H1 (cell line): ENCODE results near the gene ITGA3. TPM values are rescaled to one million over a fixed set of nuclear protein-coding genes. Genes with fewer than 3 reads are reported as not detected.

Experiments
- CTCF ChIA-PET: fragments of 300-600 bp; sonication (Branson Sonifier 250); formaldehyde crosslinking; loops from one replicate; lab custom pipeline; 2021; ENCODE audit not compliant: partially characterized antibody; lab: Charles Lee
- POLR2A ChIA-PET: fragments of 300-600 bp; sonication (Branson Sonifier 250); formaldehyde crosslinking; loops from one replicate; lab custom pipeline; 2021; ENCODE audit warnings: inconsistent platforms; ENCODE audit not compliant: partially characterized antibody; lab: Charles Lee
- DNase-seq, 2 experiments: peaks; one replicate each; pipeline versions ENCODE4 v3.0.0 to v3.0.0-alpha.2; 2010 to 2022; ENCODE audit warnings: low spot score in 2 of 2, low read depth in 1 of 2, mixed read lengths in 1 of 2
- FAIRE-seq: peaks from 2 replicates; lab custom pipeline; 2011; peaks lifted over from hg19 to GRCh38; lab: Jason Lieb, UNC
- H2AFZ ChIP-seq: 2 replicates; pipeline ENCODE4 v1.8.1; 2012; ENCODE audit warnings: low read length, inconsistent platforms
- H2AK5ac ChIP-seq: 2 replicates; pipeline ENCODE4 v1.6.1; 2013; ENCODE audit warnings: low read depth, low read length
- H2BK120ac ChIP-seq: replicated peaks from 2 replicates; pipeline ENCODE3; 2013; ENCODE audit warnings: low read depth, low read length, inconsistent platforms
- H2BK12ac ChIP-seq: 2 replicates; pipeline ENCODE4 v1.6.1; 2013; ENCODE audit warnings: low read depth, low read length
- H2BK15ac ChIP-seq: 2 replicates; pipeline ENCODE4 v1.6.1; 2013; ENCODE audit warnings: low read length
- H2BK20ac ChIP-seq: 2 replicates; pipeline ENCODE4 v1.6.1; 2013; ENCODE audit warnings: low read length
- H2BK5ac ChIP-seq: 2 replicates; pipeline ENCODE4 v1.6.1; 2013; ENCODE audit warnings: low read depth, low read length
- H3K14ac ChIP-seq: 2 replicates; pipeline ENCODE4 v1.6.1; 2013; ENCODE audit warnings: inconsistent platforms; ENCODE audit not compliant: insufficient read length
- H3K18ac ChIP-seq: 2 replicates; pipeline ENCODE4 v1.6.1; 2013; ENCODE audit warnings: low read length; ENCODE audit errors: extremely low read depth
- H3K23ac ChIP-seq: 2 replicates; pipeline ENCODE4 v1.6.1; 2013; ENCODE audit warnings: inconsistent platforms; ENCODE audit not compliant: insufficient read length
- H3K23me2 ChIP-seq: 2 replicates; pipeline ENCODE4 v1.6.1; 2013; ENCODE audit warnings: low read depth, low read length
- H3K27ac ChIP-seq: 2 replicates; pipeline ENCODE4 v1.6.1; 2011; ENCODE audit warnings: low read depth, low read length, inconsistent platforms
- H3K27me3 ChIP-seq, 4 experiments: replicated peaks in 1 of 4; 1 replicate in 1 of 4; 2 replicates in 3 of 4; pipeline versions ENCODE4 v1.6.1 to v1.8.1; 2011 to 2013; ENCODE audit warnings: low read length in 3 of 4, mild to moderate bottlenecking in 3 of 4, inconsistent platforms in 2 of 4, mixed read lengths in 2 of 4, moderate library complexity in 1 of 4; ENCODE audit not compliant: control insufficient read depth in 3 of 4, insufficient read depth in 3 of 4; ENCODE audit errors: extremely low read depth in 1 of 4
- H3K36me3 ChIP-seq, 4 experiments: 2 replicates each; pipeline versions ENCODE4 v1.6.1 to v1.8.1; 2011 to 2013; ENCODE audit warnings: mild to moderate bottlenecking in 4 of 4, low read length in 3 of 4, moderate library complexity in 2 of 4, control low read depth in 1 of 4, inconsistent platforms in 1 of 4; ENCODE audit not compliant: insufficient read depth in 4 of 4, control insufficient read depth in 2 of 4
- H3K4ac ChIP-seq: replicated peaks from 2 replicates; pipeline ENCODE3; 2013; ENCODE audit warnings: low read length, low read depth, mixed read lengths, inconsistent platforms; ENCODE audit not compliant: insufficient read length
- H3K4me1 ChIP-seq, 4 experiments: replicated peaks in 1 of 4; 1 replicate in 1 of 4; 2 replicates in 3 of 4; pipeline versions ENCODE4 v1.6.1 to v1.8.1; 2011 to 2013; ENCODE audit warnings: low read length in 3 of 4, inconsistent platforms in 2 of 4, mixed read lengths in 1 of 4; ENCODE audit not compliant: insufficient read depth in 4 of 4, control insufficient read depth in 3 of 4
- H3K4me2 ChIP-seq, 2 experiments: 2 replicates each; pipeline versions ENCODE4 v1.6.1 to v1.8.1; 2011 to 2013; ENCODE audit warnings: low read depth in 2 of 2, low read length in 2 of 2, control low read depth in 1 of 2, inconsistent platforms in 1 of 2, mild to moderate bottlenecking in 1 of 2; ENCODE audit not compliant: insufficient read depth in 1 of 2
- H3K4me3 ChIP-seq, 4 experiments: fragments of 200-600, 300-600 bp in 1 of 4; sonication (generic), shearing (Covaris generic), sonication (Bioruptor Twin) in 1 of 4; 2 replicates each; pipeline versions ENCODE4 v1.5.1 to v1.8.1; 2011 to 2016; ENCODE audit warnings: low read length in 4 of 4, low read depth in 3 of 4, control low read depth in 2 of 4, inconsistent platforms in 2 of 4, mild to moderate bottlenecking in 2 of 4, mixed read lengths in 1 of 4, moderate library complexity in 1 of 4; ENCODE audit not compliant: insufficient read depth in 2 of 4; ENCODE audit errors: extremely low read depth in 1 of 4
- H3K56ac ChIP-seq: replicated peaks from 2 replicates; pipeline ENCODE3; 2013; ENCODE audit warnings: low read depth, mild to moderate bottlenecking, mixed read lengths, low read length, inconsistent platforms; ENCODE audit not compliant: insufficient read length
- H3K79me1 ChIP-seq: 2 replicates; pipeline ENCODE4 v1.6.1; 2013; ENCODE audit warnings: low read depth, low read length, control low read depth
- H3K79me2 ChIP-seq, 2 experiments: 2 replicates each; pipeline versions ENCODE4 v1.6.1 to v1.8.1; 2012 to 2013; ENCODE audit warnings: low read length in 2 of 2, mild to moderate bottlenecking in 2 of 2, inconsistent platforms in 1 of 2; ENCODE audit not compliant: insufficient read depth in 2 of 2, control insufficient read depth in 1 of 2
- H3K9ac ChIP-seq, 4 experiments: replicated peaks in 1 of 4; 1 replicate in 1 of 4; 2 replicates in 3 of 4; pipeline versions ENCODE4 v1.6.1 to v1.8.1; 2011 to 2013; ENCODE audit warnings: low read depth in 3 of 4, low read length in 3 of 4, control low read depth in 2 of 4, mild to moderate bottlenecking in 2 of 4, moderate library complexity in 2 of 4, inconsistent platforms in 1 of 4; ENCODE audit errors: extremely low read depth in 1 of 4
- H3K9me3 ChIP-seq, 2 experiments: 2 replicates each; pipeline versions ENCODE4 v1.6.1 to v1.8.1; 2012 to 2013; ENCODE audit warnings: mild to moderate bottlenecking in 2 of 2, moderate library complexity in 2 of 2, control low read depth in 1 of 2, inconsistent platforms in 1 of 2, low read depth in 1 of 2, low read length in 1 of 2, mixed read lengths in 1 of 2; ENCODE audit not compliant: insufficient read depth in 2 of 2
- H4K20me1 ChIP-seq, 2 experiments: replicated peaks in 1 of 2; 2 replicates each; pipeline versions ENCODE3 to v1.8.1; 2011 to 2013; ENCODE audit warnings: inconsistent platforms in 2 of 2, low read length in 2 of 2, mild to moderate bottlenecking in 1 of 2; ENCODE audit not compliant: insufficient read depth in 2 of 2, control insufficient read depth in 1 of 2
- H4K5ac ChIP-seq: 2 replicates; pipeline ENCODE4 v1.6.1; 2013; ENCODE audit warnings: low read length, low read depth, mixed read lengths, inconsistent platforms; ENCODE audit not compliant: insufficient read length
- H4K8ac ChIP-seq: 2 replicates; pipeline ENCODE4 v1.8.0; 2013; ENCODE audit warnings: mild to moderate bottlenecking, moderate library complexity, low read length, inconsistent platforms; ENCODE audit not compliant: insufficient read depth; ENCODE audit errors: extremely low read depth
- H4K91ac ChIP-seq: replicated peaks from 2 replicates; pipeline ENCODE3; 2013; ENCODE audit warnings: low read length, mixed read lengths, inconsistent platforms; ENCODE audit not compliant: insufficient read length
- BCL11A ChIP-seq, 2 experiments: IDR thresholded peaks; one replicate each; pipeline ENCODE4 v1.6.1; 2011; ENCODE audit warnings: low read depth in 2 of 2, low read length in 2 of 2, mild to moderate bottlenecking in 2 of 2
- CHD1 ChIP-seq: IDR thresholded peaks from 2 replicates; pipeline ENCODE4 v1.6.1; 2012; ENCODE audit warnings: low read depth, low read length, improper control_type of control experiment
- CTBP2 ChIP-seq: IDR thresholded peaks from 2 replicates; pipeline ENCODE4 v1.7.0; 2011; ENCODE audit warnings: borderline replicate concordance, mild to moderate bottlenecking, moderate library complexity, mixed read lengths, low read length; ENCODE audit not compliant: insufficient read depth, insufficient read length
- EP300 ChIP-seq, 2 experiments: IDR thresholded peaks; 1 replicate in 1 of 2; 2 replicates in 1 of 2; pipeline ENCODE4 v1.6.1; 2011 to 2012; ENCODE audit warnings: low read depth in 2 of 2, low read length in 2 of 2, mild to moderate bottlenecking in 2 of 2, borderline replicate concordance in 1 of 2, inconsistent platforms in 1 of 2, moderate library complexity in 1 of 2
- EZH2 ChIP-seq: fragments of 200-600 bp; sonication (generic); IDR thresholded peaks from 2 replicates; pipeline ENCODE4 v1.7.1; 2012; ENCODE audit warnings: low read depth, mild to moderate bottlenecking, moderate library complexity, low read length, inconsistent platforms; ENCODE audit not compliant: severe bottlenecking
- FOSL1 ChIP-seq: IDR thresholded peaks from 2 replicates; pipeline ENCODE4 v1.6.1; 2011; ENCODE audit warnings: mild to moderate bottlenecking, low read depth, low read length, moderate library complexity; ENCODE audit not compliant: insufficient read depth
- HDAC2 ChIP-seq, 2 experiments: fragments of 300-600 bp in 1 of 2; sonication (generic) in 1 of 2; IDR thresholded peaks; 2 replicates each; pipeline ENCODE4 v1.6.1; 2011 to 2012; ENCODE audit warnings: low read depth in 2 of 2, low read length in 2 of 2, mild to moderate bottlenecking in 2 of 2, moderate library complexity in 2 of 2, borderline replicate concordance in 1 of 2, inconsistent platforms in 1 of 2
- KDM4A ChIP-seq: IDR thresholded peaks from one replicate; pipeline ENCODE4 v1.7.1; 2012; ENCODE audit warnings: low read depth, mild to moderate bottlenecking, moderate library complexity, low read length, inconsistent platforms; ENCODE audit not compliant: severe bottlenecking
- NANOG ChIP-seq: IDR thresholded peaks from 2 replicates; pipeline ENCODE4 v1.6.1; 2011; ENCODE audit warnings: low read length, low read depth, mild to moderate bottlenecking, inconsistent platforms; ENCODE audit not compliant: insufficient read depth, poor library complexity, severe bottlenecking
- RBBP5 ChIP-seq: IDR thresholded peaks from 2 replicates; pipeline ENCODE4 v1.7.1; 2012; ENCODE audit warnings: low read depth, mild to moderate bottlenecking, inconsistent platforms, low read length, moderate library complexity, borderline replicate concordance
- RNF2 ChIP-seq: fragments of 200-900, 300-1000 bp; sonication (generic); IDR thresholded peaks from 2 replicates; pipeline ENCODE4 v1.7.1; 2016; ENCODE audit warnings: borderline replicate concordance, low read depth, mild to moderate bottlenecking, antibody characterized with exemption, low read length; ENCODE audit not compliant: poor library complexity, severe bottlenecking; ENCODE audit errors: missing control alignments
- TBP ChIP-seq: IDR thresholded peaks from 2 replicates; pipeline ENCODE4 v1.6.1; 2011; ENCODE audit warnings: low read depth, low read length, improper control_type of control experiment
- TEAD4 ChIP-seq: IDR thresholded peaks from 2 replicates; pipeline ENCODE4 v1.6.1; 2012; ENCODE audit warnings: low read depth, low read length, inconsistent platforms, mixed read lengths
- WGBS, 2 experiments: shearing (Covaris generic) in 1 of 2; methylation state at CpG; one replicate each; pipeline versions ENCODE4 v1.1.6 to v1.1.7; 2013 to 2015; ENCODE audit warnings: low lambda C conversion rate in 2 of 2, mixed read lengths in 2 of 2, inconsistent platforms in 1 of 2, low coverage in 1 of 2, missing lambda C conversion rate in 1 of 2; ENCODE audit not compliant: insufficient replicate concordance in 2 of 2, insufficient coverage in 1 of 2, insufficient read length in 1 of 2; ENCODE audit errors: extremely low coverage in 1 of 2, missing lambda C conversion rate in 1 of 2; 5-methylcytosine and 5-hydroxymethylcytosine counted together
- polyA plus RNA-seq, 7 experiments: library from polyadenylated mRNA; depleted of rRNA in 3 of 7; stranded (reverse) in 5 of 7; unstranded in 2 of 7; fragments of >200 nt in 5 of 7; fragments of 200-250 nt in 2 of 7; gene quantifications; 1 replicate in 5 of 7; 2 replicates in 1 of 7; 4 replicates in 1 of 7; pipeline versions ENCODE4 v1.2.1 to v1.2.3, GENCODE V29; 2011 to 2013; ENCODE audit warnings: missing spikeins in 2 of 7, mixed read lengths in 2 of 7
- total RNA-seq: library from RNA; stranded (reverse); fragmentation: NEBNext Ultra II Directional; extraction: Animal tissue kit (Norgen Biotek cat#: 25700); gene quantifications from 2 replicates; pipeline ENCODE4 v1.2.1, GENCODE V29; 2021

ITGA3 gene
- total and polyA plus RNA-seq, 2 of the 8 experiments (the other 6 are each of a cell fraction or from before 2014, with no cell fraction given), result 24.0 to 24.2 TPM

GRCh38 chr17:50009282-50009681 is 46.6 kb upstream of the ITGA3 start:
- CTCF ChIA-PET, result interaction anchor here (1.8 kb wide), 1 partner anchor 11 kb away, joined by 7 read pairs; no protein-coding TSS in a partner anchor
- H2BK5ac ChIP-seq, result no peak overlapping the region
- POLR2A ChIA-PET, result no interaction called here
- H3K23ac ChIP-seq, result no peak overlapping the region
- H2BK120ac ChIP-seq, result no peak overlapping the region
- H2BK15ac ChIP-seq, result no peak overlapping the region
- peaks cover 15% of the 10 kb centered on the region in 2 experiments; a peak in 3 of 4 replicates for H3K9me3 ChIP-seq
- no peaks in the 10 kb centered on the region for H3K79me1 ChIP-seq
- H3K14ac ChIP-seq, result no peak overlapping the region
- DNase-seq, result no peak
- no peaks in the 10 kb centered on the region for H3K4me1 ChIP-seq
- H3K4me2 ChIP-seq, result no peak overlapping the region
- no peak overlapping the region for H3K4ac ChIP-seq
- no peak overlapping the region for H4K91ac ChIP-seq
- no peaks in the 10 kb centered on the region for H3K27me3 ChIP-seq
- H2BK20ac ChIP-seq, result no peak overlapping the region
- no peaks in the 10 kb centered on the region for H4K20me1 ChIP-seq
- H3K18ac ChIP-seq, result no peak overlapping the region
- H4K8ac ChIP-seq, result no peak overlapping the region
- H3K4me3 ChIP-seq, result no peak overlapping the region
- no peak for FAIRE-seq
- no peak overlapping the region for H2AK5ac ChIP-seq
- no peaks in the 10 kb centered on the region for H3K23me2 ChIP-seq
- no peaks in the 10 kb centered on the region for H3K79me2 ChIP-seq
- no peak overlapping the region for H2AFZ ChIP-seq
- no peaks in the 10 kb centered on the region for H3K36me3 ChIP-seq
- no peak overlapping the region for H4K5ac ChIP-seq
- 82% methylated on average over 2 of the region's 2 CpGs; no CpG with 5 or more reads in 1 of the 2 experiments for WGBS, 2 experiments
- H3K56ac ChIP-seq, result no peak overlapping the region
- H2BK12ac ChIP-seq, result no peak overlapping the region
- H3K9ac ChIP-seq, result no peak overlapping the region
- no peak overlapping the region for H3K27ac ChIP-seq
- TF ChIP-seq KDM4A (no peak), CTBP2 (no peak), TEAD4 (no peak), TBP (no peak), CHD1 (no peak), RBBP5 (no peak), HDAC2 (IDR thresholded peaks at IDR 0.05; ENCODE audit: borderline replicate concordance in 1 of 2, low read depth in 2 of 2, low read length in 2 of 2) (no peak), FOSL1 (no peak), EP300 (IDR thresholded peaks at IDR 0.05; ENCODE audit: borderline replicate concordance in 1 of 2, low read depth in 2 of 2, low read length in 2 of 2) (no peak), RNF2 (no peak), NANOG (no peak), EZH2 (no peak), BCL11A (IDR thresholded peaks at IDR 0.05; ENCODE audit: low read depth in 2 of 2, low read length in 2 of 2) (no peak)
